HG03159 (cell line): ENCODE results near the gene OR5T1.

Experiments used
- ATAC-seq: cut with Tn5 transposase; IDR thresholded peaks from one replicate; pipeline ENCODE4 v1.9.1; 2021; ENCODE audit warnings: mild to moderate bottlenecking, moderate library complexity; ENCODE audit not compliant: unreplicated experiment

Gene OR5T1

DNA sequence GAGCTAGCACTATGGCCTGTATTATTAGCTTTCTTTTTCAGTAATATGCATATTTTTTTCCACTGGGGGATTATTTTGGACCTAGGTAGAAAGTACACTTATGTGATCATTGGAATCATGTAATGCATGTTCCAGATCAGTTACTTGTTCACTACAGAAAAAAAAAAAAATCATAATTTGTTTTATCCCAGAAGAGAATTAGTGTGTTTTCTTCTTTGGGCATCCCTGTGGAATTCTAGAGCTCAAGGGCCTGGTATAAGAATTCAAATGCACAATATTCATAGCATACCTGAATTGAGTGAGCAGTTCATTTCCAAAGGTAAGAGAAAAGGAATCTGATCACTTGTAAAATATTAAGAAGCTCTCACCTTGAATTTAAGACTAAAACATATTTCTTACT is at the start of gene OR5T1:
Gene OR5T1, plus strand, starts transcription at position 301 of the 400 bp plus-strand sequence. CDS start 1,485 bp downstream, outside the sequence.
- ATAC-seq: no peak

- no peak for ATAC-seq
These were observed 39.8 kb upstream of the OR5T1 start, which contains the start of gene OR5T2 for GRCh38 chr11:56234155-56234554. Gene OR5T2, minus strand, starts transcription at chr11:56234255. Its CDS starts 1,193 bp downstream, at chr11:56233062.

- ATAC-seq: no peak
These were observed 22.0 kb upstream of the OR5T1 start, which contains the start of gene OR5T3 for GRCh38 chr11:56251954-56252353. Gene OR5T3, plus strand, starts transcription at chr11:56252254. Its CDS starts 0 bp downstream, at chr11:56252254.

DNA sequence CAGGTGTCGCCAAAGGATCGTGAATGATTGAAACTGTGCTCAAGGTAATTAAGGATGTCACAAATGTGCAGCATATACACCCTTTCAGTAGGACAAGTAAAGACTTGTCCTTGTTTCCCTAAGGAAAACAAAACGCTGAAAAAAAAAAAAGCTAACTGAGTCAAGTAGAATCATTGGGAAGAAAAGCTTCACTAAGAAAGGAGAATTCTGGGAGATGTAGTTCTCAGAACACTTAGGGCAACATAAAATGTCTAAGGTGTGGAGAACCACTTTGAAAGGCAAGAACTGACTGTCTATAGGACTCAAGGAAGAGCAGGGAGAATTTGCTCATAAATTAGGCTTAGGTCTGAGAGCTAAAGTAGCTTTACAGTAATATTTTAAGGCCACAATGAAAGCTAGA is 2.9 kb upstream of the OR5T1 start:
- ATAC-seq: no peak

DNA sequence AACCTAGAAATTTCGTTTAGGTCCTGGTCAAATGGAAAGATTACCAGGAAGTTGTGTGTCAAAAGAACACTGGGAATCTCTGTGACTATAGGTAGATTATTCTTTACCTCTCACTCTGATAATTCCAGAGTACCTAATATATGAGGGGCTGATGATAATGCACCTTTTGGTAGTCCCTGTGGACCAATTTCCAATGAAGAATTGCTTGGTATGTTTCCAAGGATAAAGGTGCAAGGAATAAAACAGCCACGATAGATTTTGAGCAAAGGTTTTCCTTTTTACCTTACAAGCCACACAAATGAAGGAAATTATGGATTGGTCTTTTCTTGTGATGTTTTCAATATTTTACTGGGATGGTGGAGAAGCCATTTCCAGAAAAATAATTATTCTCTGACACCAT is 18.2 kb downstream of the OR5T1 start, which contains the start of gene OR8H1:
Gene OR8H1, minus strand, starts transcription at position 101 of the 400 bp plus-strand sequence. CDS start 1,192 bp downstream, outside the sequence.
- ATAC-seq: no peak

DNA sequence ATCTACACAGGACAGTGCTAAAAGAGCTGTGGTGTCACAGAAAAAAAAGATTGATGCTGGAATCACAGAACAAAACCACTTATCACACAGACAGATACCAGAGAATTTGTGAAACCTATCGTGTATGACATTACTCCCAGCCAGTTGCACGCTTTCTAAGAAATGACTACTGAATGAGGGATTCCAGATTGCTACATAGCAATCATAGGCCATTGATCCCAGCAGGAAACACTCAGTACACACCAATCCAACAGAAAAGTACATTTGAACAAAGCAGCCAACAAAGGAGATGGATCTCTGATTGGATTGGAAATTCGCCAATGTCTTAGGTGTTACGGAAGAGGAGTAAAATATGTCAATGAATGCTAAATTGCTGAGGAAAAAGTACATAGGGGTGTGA is 22.9 kb downstream of the OR5T1 start:
- no peak for ATAC-seq

DNA sequence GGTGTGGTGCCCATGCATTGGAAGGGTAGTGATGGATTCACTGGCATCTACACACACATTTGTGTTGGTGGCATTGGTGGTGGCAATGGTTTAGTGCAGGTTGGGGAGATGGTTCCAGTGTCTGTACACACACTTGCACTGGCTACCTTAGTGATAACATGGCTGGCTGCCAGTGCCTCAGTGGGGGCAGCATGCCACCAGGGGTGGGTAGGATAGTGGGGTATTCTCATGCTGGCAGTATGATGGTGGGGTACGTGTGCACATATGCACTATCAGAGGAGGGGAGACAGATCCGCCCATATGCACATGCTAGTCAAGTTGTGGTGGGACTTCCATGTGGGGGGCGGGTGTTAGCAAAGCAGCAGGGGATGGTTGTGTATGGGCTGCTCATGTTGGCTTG is 33.9 kb downstream of the OR5T1 start:
- ATAC-seq: no peak

DNA sequence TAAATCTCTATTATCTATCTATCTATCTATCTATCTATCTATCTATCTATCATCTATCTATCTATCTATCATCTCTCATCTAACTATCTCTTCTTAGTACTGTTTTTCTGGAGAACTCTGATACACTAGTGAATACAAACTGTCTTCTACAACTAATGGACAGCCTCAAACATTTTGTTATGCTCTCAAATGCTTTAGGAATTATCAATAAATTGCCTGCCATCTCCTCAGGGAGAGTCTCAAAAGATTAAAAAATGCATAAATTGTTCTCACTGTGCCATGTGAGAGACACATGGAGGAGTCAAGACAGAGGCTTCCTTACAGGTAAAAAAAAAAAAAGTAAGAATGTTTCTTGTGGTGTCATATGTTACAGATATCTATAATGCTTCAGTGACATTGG is 40.9 kb downstream of the OR5T1 start, which contains the start of gene OR8K3:
Gene OR8K3, plus strand, starts transcription at position 301 of the 400 bp plus-strand sequence. CDS start 3,163 bp downstream, outside the sequence.
- no peak for ATAC-seq
